NCI-H1436 treated with DMSO at 0.1 percent for 48 hours (cell line): ENCODE data around the gene SPRN.
A peak's percentile ranks its signal among the peaks of the same experiment; 100 is the strongest.

Experiments used
- DNase-seq: peaks from one replicate; lab custom pipeline; 2025; lab: John Stamatoyannopoulos, UW

Gene SPRN

DNA sequence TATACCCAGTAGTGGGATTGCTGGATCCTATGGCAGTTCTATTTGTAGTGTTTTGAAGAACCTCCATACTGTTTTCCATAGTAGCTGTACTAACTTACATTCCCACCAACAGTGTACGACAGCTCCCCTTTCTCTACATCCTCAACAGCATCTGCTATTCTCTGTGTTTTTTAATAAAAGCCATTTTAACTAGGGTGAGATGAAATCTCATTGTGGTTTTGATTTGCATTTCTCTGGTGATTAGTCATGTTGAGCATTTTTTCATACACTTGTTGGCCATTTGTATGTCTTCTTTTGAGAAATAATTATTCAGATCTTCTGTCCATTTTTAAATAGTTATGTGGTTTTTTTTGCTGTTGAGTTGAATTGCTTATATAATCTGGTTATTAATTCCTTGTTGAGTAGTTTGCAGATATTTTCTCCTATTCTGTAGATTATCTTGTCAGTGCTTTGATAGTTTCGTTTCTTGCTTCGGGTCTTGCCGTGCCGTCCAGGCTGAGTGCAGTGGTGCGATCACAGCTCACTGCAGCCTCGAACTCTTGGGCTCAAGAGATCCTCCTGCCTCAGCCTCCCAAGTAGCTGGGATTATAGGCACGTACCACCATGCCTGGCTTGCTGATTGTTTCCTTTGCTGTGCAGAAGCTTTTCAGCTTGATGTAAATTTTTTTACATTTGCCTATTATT lies 18.4 kb downstream of the SPRN start:
- no peak for DNase-seq

DNA sequence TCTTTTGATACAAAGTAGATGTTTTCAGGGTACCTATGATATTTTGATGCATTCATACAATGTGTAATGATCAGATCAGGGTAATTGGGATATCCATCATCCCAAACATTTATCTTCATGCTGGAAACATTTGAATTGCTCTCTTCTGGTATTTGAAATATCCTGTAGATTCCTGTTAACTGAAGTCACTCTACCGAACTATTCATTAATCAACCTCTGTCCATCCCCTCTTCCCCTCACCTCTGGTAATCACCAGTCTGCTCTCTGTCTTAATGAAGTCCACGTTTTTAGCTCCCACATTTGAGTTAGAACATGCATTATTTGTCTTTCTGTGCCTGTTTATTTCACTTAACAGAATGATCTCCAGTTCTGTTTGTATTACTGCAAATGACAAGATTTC lies 19.2 kb downstream of the SPRN start:
- DNase-seq: no peak

DNA sequence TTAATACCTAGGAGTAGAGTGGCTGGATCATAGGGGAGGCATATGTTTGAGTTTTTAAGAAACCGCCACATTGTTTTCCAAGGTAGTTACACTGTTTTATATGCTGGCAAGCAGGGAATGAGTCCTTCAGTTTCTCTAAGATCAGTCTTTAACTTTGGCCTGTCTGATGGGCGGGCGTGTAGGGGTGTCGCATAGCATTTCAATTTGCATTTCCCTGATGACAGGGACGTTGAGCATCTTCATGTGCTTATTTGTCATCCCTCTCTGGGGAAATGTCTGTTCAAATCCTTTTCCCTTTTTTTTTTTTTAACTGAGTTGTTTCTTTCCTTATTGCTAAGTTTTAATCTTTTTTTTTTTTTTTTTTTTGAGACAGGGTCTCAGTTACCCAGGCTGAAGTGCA lies 20.6 kb downstream of the SPRN start:
- DNase-seq: no peak

DNA sequence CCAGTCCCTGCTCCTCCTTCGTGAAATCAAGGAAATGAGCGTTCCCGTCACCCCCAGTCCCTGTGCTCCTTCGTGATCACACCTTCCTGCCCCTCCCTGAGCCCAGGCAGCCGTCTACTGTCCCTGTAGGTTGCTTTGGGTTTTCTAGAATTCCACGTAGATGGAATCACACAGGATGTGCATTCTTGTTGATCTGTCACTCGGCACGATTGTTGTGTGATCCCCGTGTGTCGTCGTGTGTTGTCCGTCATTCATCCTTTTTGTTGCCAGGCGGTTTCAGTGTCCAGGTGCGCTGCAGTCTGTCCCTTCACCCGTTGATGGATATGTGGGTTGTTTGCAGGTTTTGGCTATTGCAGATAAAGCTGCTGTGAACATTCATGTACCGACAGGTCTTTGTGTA lies 21.1 kb downstream of the SPRN start:
- no peak for DNase-seq

DNA sequence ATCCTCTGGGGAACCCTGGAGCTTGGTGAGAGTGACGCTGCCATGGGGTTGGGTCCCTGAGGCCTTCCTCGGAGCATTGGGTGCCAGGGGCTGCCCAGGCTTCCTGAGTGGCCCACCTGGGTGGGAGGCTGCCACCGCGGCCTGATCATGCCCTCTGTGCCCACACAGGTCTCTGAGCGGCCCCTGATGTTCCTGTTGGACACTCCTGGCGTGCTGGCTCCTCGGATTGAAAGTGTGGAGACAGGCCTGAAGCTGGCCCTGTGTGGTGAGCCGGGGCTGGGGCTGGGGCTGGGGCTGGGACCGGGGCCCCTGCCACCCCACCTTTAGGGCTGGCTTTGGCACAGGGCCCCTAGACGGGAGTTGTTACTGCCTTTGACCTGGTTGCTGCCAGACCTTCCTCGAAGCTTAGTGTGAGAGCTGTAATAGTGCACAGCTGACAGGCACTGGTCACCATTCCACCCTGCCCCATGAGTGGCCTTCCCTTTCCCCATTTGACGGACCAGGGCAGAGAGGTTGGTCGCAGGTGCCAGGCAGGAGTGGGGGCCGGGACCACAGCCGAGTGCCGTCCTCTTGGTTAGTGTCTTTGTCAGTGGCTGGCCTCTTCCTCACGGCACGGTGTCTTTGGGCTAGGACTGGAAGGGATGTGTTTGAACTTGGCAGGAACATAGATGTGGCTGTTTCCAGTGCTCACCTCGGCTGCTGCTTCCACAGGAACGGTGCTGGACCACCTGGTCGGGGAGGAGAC lies 22.3 kb downstream of the SPRN start:
- DNase-seq: no peak

DNA sequence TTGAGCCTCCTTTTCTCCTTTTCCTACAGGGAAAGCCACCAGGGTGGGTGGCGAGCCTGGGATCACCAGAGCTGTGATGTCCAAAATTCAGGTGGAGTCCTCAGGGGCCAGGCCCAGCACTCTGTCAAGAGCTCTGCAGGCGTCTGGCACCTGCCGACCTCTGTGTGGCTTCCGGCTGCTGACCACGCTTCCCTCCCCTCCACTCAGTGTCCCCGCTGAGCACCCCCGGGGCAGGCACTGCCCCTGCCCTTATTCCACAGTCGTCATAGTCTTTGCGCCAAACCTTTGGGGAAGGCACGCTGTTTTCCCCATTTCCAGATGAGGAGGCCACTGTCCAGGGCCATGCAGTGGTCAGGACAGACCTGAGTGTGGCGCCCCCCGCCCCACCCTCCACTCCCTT lies 22.9 kb downstream of the SPRN start:
- no peak for DNase-seq

DNA sequence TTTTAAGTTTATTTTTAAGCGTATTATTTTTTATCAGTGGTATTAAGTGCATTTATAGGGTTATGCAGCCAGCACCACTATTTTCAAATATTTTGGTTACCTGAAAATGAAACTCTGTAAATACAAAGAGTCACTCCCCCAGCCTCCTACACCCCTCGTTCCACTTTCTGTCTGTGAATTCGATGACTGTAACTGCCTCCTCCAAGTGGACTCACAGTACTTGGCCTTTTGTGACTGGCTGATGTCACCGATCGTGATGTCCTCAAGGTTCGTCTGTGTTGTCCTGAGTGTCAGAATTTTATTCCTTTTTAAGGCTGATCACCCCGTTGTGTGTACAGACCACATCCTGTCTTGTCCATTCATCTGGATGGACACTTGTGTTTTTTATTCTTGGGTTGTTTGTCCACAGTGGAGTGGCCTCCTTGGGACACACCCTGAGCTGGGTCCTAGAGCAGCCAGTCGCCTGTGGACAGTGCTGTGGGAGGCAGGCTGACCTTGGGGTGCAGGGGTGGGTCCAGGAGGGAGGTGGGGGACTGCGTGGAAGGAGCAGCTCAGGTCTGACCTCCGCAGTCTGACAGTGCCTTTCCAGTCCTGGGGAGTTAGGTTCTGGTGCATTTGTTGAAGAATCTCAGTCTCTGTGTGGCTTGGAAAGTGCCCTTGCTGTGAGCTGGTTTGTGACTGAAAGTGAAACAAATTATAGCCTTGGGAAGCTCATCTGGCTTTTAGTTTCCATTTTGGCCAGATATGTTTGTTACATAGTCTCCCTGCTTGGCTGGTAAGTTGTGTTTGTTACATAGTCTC lies 23.6 kb downstream of the SPRN start:
- no peak for DNase-seq

DNA sequence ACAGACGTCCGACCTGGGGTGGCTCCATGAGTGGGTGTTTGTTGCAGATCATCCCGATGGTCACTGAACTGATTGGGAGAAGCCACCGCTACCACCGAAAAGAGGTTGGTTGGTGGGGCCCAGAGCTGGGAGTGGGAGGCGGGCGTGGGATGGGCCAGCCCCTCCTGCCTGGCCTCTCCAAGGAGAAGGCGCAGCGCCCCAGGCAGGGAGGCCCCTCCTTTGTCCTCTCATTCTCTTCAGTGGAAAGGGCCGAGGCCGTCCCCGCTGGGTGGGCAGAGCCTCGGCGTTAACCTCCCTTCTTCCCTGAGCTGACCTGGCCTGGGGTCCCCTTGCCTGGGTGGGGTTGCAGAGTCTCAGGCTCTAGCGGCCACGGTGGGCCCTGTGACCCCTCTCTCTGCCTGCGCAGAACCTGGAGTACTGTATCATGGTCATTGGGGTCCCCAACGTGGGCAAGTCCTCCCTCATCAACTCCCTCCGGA lies 25.3 kb downstream of the SPRN start:
- no peak for DNase-seq

DNA sequence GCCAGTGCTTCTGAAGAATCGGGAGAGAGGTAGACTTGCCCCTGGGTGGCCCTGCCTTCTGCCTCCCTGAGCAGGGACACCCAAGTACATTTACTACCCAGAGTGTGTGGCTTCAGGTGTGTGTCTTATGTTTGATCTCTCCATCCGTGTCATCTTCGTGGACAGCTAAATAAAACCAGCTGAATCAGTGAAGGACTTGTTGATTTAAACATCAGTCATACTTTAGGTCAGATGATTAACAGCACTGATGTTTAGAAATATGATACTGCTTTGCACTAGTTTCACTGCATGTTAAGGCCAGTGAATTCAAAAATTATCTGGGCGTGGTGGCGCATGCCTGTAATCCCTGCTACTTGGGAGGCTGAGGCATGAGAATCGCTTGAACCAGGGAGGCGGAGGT lies 26.5 kb downstream of the SPRN start:
- DNase-seq: no peak

DNA sequence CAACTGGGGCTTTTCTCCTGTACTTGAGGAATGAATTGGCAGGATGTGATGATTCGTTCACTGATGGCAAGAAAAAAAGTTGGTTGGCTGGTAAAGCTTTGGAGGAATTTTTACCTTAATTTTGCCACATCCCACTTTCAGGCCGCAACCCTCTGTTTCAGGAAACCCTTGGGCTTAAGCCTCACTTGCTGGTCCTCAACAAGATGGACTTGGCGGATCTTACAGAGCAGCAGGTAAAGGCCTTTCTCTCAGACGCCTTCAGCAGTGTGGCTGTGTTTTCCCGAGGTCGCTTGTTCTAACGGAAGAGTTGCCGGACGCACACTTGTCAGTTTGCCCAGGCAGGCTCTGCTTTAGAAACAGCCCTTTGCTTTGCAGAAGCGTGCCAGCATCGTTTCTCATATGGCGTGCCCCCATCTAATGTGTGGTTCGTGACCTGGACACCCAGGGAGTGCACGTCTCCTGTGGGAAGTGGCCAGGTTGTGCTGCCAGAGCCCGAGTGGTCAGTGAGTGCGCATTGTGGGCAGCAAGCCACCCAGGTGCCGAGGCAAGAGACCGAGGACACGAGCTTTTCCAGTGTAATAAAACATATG lies 28.3 kb downstream of the SPRN start:
- no peak for DNase-seq

DNA sequence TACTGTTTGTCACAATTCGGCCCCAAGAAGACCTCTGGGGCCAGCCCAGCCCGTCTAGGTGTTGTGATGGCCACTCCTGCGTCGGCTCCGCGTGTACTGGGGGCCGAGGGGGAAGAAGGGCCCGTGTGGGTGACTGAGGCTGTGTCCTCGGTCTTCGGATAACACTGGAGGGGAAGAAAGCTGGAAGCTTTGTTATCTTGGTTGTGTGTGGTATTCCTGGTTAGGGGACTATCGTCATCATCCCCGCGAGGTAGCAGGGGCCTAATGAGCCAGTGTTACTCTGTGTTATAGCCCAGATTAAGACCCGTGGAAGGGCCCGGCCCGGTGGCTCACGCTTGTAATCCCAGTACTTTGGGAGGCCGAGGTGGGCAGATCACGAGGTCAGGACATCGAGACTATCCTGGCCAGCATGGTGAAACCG lies 29.6 kb downstream of the SPRN start:
- no peak for DNase-seq

DNA sequence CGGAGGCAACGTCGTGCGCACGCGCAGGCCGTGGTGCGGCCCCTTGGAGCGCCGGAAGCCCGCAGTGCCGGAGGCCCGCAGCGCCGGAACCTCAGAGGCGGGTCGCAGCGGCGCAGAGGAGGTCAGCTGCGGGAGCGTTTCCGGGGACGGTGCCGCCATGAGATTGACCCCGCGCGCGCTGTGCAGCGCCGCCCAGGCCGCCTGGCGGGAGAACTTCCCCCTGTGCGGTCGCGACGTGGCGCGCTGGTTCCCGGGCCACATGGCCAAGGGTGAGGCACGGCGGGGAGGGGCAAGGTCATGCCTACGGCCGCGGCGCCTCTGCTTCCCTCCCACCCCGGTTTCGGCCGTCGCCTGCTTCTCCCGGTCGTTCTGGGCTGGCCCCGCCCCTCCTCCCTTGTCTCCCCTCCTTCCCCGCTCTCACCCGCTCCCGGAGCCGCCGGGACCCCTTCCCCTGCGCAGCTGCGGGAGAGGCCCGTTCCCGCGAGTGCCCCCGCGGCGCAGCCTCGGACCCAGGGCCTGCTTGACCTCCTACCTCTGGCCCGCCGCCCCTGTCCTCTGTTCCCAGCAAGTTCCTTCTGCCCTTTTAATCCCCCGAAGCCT lies 30.3 kb downstream of the SPRN start, which contains the start of gene MTG1:
Gene MTG1, plus strand, starts transcription at position 94 of the 600 bp plus-strand sequence. Its CDS starts 64 bp downstream, at position 158.
- DNase-seq: peak; percentile 75

DNA sequence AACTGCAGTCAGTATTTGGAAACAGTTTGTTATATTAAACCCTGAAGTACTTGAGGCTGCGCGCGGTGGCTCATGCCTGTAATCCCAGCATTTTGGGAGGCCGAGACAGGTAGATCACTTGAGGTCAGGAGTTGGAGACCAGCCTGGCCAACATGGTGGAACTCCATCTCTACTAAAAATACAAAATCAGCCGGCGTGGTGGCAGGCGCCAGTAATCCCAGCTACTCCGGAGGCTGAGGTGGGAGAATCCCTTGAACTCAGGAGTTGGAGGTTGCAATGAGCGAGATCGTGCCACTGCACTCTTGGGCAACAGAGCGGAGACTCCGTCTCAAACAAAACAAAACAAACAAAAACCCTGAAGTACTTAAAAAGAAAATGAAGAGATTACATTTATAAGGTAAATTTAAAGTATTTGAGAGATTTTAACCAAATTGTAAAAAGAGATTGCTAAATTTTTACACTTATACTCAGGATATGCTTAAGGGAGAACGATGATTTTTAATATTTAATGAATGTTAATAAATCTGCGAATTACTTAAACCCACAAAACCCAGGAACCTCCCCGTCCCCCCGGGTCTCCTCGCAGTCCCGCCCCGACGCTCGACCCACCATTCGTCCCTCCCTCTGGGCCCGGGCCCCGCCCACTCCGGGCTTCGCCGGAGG lies 30.9 kb downstream of the SPRN start:
- DNase-seq: no peak

DNA sequence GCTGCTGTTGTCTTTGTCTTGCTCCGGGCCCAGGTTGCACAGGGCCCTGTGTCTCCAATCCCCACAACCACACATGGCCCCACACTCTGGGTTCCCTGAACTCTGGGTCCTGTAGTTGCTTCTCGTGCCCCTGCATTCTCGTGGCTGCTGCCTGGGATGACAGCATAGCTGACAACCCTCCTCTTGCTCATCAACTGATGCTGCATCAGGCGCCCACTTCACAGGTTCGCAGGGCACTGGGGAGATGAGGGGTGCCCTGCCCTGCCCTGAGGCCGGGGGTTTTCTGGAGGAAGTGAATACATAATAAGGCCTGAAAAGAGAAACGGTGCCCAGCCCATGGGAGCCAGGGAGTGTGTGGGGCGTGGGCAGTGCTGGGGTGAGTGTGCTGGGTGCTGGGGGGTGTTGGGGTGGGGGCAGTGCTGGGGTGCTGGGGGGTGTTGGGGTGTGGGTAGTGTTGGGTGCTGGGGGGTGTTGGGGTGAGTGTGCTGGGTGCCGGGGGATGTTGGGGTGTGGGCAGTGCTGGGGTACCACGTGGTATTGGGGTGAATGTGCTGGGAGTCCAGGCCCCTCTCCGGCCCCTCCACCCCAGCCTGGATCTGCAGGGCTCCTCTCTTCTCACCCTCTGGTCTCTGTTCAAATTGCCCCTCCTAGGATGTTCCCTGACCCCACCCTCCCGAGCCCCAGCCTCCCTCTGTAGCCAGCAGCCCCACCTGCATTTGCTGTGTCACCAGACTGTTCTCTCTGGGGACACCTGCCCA lies 32.5 kb downstream of the SPRN start:
- no peak for DNase-seq

DNA sequence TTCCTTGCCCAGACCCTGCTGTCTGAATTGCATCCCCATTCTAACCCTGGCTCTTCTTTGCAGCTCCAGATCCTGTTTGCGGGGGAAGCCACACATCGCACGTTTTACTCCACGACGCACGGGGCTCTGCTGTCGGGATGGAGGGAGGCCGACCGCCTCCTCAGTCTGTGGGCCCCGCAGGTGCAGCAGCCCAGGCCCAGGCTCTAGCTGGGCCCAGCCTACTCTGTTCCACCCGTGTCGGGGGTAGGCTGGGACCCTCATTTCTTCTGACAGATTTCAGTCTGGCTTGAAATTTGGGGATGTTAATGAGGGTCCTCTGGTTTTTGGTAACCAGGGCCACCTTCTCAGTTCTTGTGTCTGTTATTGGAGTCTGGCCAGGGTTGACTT lies 33.2 kb downstream of the SPRN start:
- DNase-seq: no peak

DNA sequence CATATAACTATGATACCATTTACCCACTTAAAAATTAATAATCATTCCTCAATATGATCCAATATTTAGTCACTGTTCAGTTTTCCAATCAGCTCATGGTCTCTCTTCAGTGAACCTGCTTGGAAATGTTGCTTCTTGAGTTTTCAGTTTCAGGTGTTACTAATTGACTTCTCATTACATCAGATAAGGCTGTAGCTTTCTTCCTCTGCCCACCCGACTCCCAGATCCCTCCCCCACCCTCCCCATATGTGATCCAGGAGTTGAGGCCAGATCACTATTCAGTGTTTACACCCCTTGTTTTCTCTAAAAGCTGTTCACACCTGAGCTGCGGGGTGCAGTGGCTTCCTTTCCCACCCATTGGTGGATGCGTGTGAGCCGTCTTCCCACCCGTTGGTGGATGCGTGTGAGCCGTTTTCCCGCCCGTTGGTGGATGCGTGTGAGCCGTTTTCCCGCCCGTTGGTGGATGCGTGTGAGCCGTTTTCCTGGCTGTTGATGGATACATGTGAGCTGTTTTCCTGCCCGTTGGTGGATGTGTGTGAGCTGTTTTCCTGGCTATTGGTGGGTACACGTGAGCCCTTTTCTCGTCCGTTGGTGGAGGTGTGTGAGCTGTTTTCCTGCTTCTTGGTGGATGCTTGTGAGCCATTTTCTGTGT lies 33.7 kb downstream of the SPRN start:
- no peak for DNase-seq

DNA sequence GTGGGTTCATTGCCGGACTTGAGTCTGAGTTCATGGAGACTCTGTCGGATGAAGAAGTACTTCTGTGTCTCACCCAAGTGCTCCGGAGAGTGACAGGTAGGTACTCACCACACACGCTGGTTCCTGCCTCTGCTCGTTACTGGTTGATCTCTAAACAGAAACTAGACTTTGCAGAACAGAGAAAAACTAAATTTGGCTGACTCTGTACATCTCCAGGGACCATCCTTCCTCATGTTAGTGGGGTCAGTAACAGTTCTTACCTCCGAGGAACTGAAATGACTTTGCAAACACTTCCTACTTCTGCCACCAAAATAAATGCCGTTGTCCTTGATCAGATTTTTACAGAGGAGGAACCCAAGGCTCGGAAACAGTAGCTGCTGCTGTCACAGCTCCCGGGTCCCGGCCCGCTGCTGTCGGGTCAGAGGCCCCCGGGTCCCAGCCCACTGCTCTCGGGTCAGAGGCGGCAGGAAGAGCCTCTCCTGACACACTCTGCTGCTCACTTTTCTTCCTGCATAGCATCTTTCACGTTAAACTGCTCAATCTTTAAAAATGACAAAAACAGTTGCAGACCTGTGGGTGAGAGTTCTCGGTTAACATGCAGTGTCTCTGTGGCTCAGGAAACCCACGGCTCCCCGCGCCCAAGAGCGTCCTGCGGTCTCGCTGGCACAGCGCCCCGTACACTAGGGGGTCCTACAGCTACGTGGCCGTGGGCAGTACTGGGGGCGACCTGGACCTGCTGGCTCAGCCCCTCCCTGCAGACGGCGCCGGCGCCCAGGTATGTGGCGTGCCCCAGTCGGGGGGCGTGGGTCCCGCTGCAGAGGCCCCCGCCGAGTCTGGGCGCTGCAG lies 35.2 kb downstream of the SPRN start:
- DNase-seq: no peak

DNA sequence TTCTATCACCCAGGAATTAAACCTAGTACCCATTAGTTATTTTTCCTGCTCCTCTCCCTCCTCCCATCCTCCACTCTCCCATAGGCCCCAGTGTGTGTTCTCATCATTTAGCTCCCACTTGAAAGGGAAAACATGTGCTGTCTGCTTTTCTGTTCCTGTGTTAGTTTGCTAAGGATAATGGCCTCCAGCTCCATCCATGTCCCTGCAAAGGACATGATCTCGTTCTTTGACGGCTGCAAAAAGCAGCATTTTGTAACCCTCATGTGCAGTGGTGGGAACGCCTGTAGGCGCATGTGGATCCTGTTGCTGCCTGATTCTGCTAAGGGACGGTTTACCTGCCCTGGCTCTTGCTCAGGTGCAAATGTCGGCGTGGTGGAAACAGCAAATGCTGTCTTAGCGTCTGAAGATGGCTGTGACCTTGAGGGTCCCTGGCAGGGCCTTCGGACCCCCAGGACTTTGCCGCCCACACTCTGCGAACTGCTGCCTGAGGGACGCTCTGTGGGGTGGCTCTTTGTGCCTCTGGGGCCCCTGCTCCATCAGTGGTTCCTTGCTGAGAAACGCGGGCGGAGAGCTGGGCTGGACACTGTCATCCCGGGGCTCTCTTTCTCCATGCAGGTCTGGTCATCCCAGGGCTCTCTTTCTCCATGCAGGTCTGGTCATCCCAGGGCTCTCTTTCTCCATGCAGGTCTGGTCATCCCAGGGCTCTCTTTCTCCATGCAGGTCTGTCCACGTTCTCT lies 36.0 kb downstream of the SPRN start:
- DNase-seq: no peak
